Ishikawa (cell line): Measurements from ENCODE around the gene CCDC154.

ENCODE experiments used
- CEBPB ChIP-seq: IDR thresholded peaks from 2 replicates; pipeline ENCODE4 v1.6.1; 2012
- CREB1 ChIP-seq: IDR thresholded peaks from 2 replicates; pipeline ENCODE4 v1.6.1; 2012; ENCODE audit warnings: low read depth
- EP300 ChIP-seq: IDR thresholded peaks from 2 replicates; pipeline ENCODE4 v1.6.1; 2012; ENCODE audit warnings: borderline replicate concordance
- NFIC ChIP-seq: IDR thresholded peaks from 2 replicates; pipeline ENCODE4 v1.6.1; 2012
- RAD21 ChIP-seq: IDR thresholded peaks from 2 replicates; pipeline ENCODE4 v1.6.1; 2012; ENCODE audit warnings: low read depth
- REST ChIP-seq: IDR thresholded peaks from 2 replicates; pipeline ENCODE4 v1.6.1; 2012; ENCODE audit warnings: low read depth, mild to moderate bottlenecking
- TAF1 ChIP-seq: IDR thresholded peaks from 2 replicates; pipeline ENCODE4 v1.6.1; 2012; ENCODE audit warnings: low read depth, mild to moderate bottlenecking
- TEAD4 ChIP-seq: IDR thresholded peaks from 2 replicates; pipeline ENCODE4 v1.6.1; 2012
- USF1 ChIP-seq: IDR thresholded peaks from 2 replicates; pipeline ENCODE4 v1.6.1; 2012
- YY1 ChIP-seq: IDR thresholded peaks from 2 replicates; pipeline ENCODE4 v1.6.1; 2012; ENCODE audit warnings: low read depth
- TF ChIP-seq, protein P1 (sequence below): IDR thresholded peaks from 2 replicates; pipeline ENCODE4 v1.6.1; 2012

DNA sequence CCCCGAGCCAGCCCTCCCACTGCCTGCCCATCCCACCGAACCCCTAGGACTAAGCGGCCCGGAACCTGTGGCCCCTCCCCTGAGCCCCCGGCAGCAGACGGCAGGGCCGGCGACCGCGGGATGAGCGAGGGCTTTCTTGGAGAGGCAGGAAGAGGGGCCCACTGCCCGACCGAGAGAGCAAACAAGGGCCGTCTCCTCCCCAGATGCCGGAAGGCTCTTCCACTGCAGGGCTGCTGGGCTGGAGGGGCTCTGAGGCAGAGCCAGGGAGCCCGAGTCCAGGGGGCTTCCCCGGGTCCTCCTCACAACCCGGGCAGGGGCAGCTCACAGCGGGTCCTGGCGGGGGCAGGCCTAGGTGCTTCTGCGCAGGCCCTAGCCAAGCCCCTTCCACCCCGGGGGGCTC lies 10.6 kb downstream of the CCDC154 start:
- TF ChIP-seq EP300 (no peak), TAF1 (no peak), RAD21 (no peak), REST (no peak), CREB1 (no peak), YY1 (no peak), NFIC (no peak), USF1 (no peak), TEAD4 (no peak), CEBPB (no peak)
- TF ChIP-seq, protein P1, sequence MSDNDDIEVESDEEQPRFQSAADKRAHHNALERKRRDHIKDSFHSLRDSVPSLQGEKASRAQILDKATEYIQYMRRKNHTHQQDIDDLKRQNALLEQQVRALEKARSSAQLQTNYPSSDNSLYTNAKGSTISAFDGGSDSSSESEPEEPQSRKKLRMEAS: no peak
